ENCODE results near the gene SREBF2. TPM values are rescaled to one million over a fixed set of nuclear protein-coding genes. Genes with fewer than 3 reads are reported as not detected.

SREBF2 gene
- total and polyA plus RNA-seq, 8 donors, result 12.2 to 159 (median 48.3) TPM

DNA sequence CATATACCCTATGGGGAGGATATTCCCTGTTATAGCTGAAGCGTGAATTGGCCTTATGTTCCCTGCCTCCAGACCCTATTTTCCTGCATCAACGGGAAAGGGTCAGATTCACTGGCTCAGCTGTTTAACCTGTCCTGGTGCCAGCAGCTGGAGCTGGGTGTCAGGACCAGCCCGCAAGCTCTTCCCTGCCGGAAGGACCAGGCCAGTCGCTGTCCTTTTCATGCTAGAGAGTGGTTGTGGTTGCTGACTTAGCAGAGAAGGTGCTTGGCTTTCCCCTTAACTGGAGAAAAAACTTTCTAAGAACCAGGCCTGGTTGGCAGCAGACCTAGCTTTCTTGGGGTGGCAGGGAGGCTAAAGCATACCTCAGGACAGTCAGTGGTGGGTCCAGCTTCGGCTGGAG, 5.2 kb upstream of the SREBF2 start:
- H3K27ac ChIP-seq, result peak overlapping the region in 2 of 5 donors; percentile 13 to 58
- TF ChIP-seq, protein P1, sequence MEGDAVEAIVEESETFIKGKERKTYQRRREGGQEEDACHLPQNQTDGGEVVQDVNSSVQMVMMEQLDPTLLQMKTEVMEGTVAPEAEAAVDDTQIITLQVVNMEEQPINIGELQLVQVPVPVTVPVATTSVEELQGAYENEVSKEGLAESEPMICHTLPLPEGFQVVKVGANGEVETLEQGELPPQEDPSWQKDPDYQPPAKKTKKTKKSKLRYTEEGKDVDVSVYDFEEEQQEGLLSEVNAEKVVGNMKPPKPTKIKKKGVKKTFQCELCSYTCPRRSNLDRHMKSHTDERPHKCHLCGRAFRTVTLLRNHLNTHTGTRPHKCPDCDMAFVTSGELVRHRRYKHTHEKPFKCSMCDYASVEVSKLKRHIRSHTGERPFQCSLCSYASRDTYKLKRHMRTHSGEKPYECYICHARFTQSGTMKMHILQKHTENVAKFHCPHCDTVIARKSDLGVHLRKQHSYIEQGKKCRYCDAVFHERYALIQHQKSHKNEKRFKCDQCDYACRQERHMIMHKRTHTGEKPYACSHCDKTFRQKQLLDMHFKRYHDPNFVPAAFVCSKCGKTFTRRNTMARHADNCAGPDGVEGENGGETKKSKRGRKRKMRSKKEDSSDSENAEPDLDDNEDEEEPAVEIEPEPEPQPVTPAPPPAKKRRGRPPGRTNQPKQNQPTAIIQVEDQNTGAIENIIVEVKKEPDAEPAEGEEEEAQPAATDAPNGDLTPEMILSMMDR (IDR thresholded peaks at IDR 0.05), result no peak
- TF ChIP-seq POLR2AphosphoS5 (IDR thresholded peaks at IDR 0.05) (no peak), EP300 (IDR thresholded peaks at IDR 0.05) (no peak), POLR2A (IDR thresholded peaks at IDR 0.05) (no peak)
- no peak overlapping the region for H3K4me3 ChIP-seq
- H3K27me3 ChIP-seq, result no peaks in the 10 kb centered on the region
- WGBS, 5 donors, result 79 to 90% (median 87%) methylated on average over 6 of the region's 6 CpGs
- DNase-seq, result no peak
- intact Hi-C loops (cut with DNase I; ENCODE audit: low total_unique reads), result no loop called here
- no peaks in the 10 kb centered on the region for H3K9me3 ChIP-seq
- peaks cover 0 to 9% (median 8%) of the 10 kb centered on the region in 4 donors for H3K36me3 ChIP-seq
- peaks cover 28 to 46% (median 32%) of the 10 kb centered on the region in 4 donors for H3K4me1 ChIP-seq

DNA sequence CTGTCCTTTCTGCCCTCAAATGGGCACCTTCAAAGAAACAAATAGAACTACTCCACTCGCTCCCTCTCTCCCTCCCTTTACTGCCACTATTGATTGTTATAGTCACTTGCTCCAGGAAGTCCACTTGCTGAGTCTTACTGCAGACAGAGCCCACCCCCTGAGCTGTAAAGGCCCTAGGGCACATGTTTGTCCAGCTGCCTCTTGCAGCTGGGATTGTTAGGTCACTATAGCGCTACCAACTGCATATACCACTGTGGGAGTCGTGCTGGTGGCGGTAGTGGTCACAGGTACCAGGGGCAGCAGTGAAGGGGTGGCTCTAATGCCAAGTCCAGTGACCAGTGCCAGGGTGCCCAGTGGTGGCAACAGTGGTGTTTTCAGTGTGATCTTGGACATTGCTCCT, 4.4 kb upstream of the SREBF2 start:
- peak; percentile 34 to 68 for DNase-seq
- 59 to 79% (median 70%) methylated on average over 3 to 4 of the region's 4 CpGs for WGBS, 5 donors
- intact Hi-C loops (cut with DNase I; ENCODE audit: low total_unique reads), result no loop called here

DNA sequence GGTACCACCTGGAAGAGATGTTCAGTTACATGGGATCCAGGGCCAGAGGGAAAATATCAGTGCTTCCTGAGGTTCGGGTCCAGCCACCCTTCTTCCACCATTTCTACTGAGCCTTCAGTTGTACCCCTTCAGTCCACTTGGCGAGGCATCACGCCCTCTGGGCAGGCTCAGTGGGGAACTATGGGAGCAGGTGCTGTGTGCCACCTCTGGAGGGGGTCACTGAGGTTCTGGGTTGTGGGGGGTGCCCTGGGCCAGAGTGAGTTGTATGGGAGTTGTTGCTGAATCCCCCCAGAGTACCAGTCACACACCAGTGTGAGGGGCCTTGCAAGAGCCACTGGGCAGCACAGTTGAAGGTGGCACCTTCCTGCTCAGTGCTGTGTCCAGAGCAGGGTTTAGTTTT, 2.7 kb upstream of the SREBF2 start:
- Histone ChIP-seq H3K4me3 (no peak overlapping the region), H3K36me3 (peaks cover 0 to 8% (median 7%) of the 10 kb centered on the region in 4 donors), H3K27me3 (no peaks in the 10 kb centered on the region), H3K4me1 (peaks cover 36 to 48% (median 42%) of the 10 kb centered on the region in 4 donors), H3K27ac (peak overlapping the region in 2 of 5 donors; percentile 58 to 60), H3K9me3 (no peaks in the 10 kb centered on the region)
- intact Hi-C loops (cut with DNase I; ENCODE audit: low total_unique reads), result no loop called here
- WGBS, 5 donors, result 94 to 100% (median 97%) methylated on average over 3 of the region's 3 CpGs
- DNase-seq, result no peak
- TF ChIP-seq, protein P1 (IDR thresholded peaks at IDR 0.05), result no peak
- no peak for TF ChIP-seq EP300 (IDR thresholded peaks at IDR 0.05)
- no peak for TF ChIP-seq POLR2A (IDR thresholded peaks at IDR 0.05)
- no peak for TF ChIP-seq POLR2AphosphoS5 (IDR thresholded peaks at IDR 0.05)

More for the DNA sequence above, 4.4 kb upstream of the SREBF2 start:
- peaks cover 25 to 38% (median 31%) of the 10 kb centered on the region in 4 donors for H3K4me1 ChIP-seq
- H3K4me3 ChIP-seq, result no peak overlapping the region
- TF ChIP-seq, protein P1 (IDR thresholded peaks at IDR 0.05), result no peak
- no peak for TF ChIP-seq EP300 (IDR thresholded peaks at IDR 0.05)
- no peaks in the 10 kb centered on the region for H3K9me3 ChIP-seq
- no peaks in the 10 kb centered on the region for H3K27me3 ChIP-seq
- peaks cover 0 to 8% (median 8%) of the 10 kb centered on the region in 4 donors for H3K36me3 ChIP-seq
- H3K27ac ChIP-seq, result peak overlapping the region in 4 of 5 donors; percentile 3 to 60 (median 34)

DNA sequence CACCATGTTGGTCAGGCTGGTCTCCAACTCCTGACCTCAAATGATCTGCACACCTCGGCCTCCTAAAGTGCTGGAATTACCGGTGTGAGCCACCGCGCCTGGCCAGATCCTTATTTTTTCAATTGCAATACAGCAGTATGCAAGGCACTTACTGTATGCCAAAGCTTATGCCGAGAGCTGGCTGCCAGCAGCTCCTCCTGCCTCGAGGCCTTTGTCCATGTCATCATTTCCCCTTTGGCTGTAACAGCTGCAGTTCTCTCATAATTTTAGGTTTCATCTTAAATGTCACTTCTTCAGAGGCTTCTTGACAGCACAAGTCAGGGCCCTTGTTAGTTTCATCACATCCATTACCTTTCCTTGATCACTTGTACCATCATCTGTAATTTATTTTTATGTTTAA, 1.5 kb upstream of the SREBF2 start:
- Histone ChIP-seq H3K9me3 (no peaks in the 10 kb centered on the region), H3K4me3 (no peak overlapping the region), H3K4me1 (peaks cover 24 to 48% (median 41%) of the 10 kb centered on the region in 4 donors), H3K27me3 (no peaks in the 10 kb centered on the region), H3K27ac (peak overlapping the region in 4 of 5 donors; percentile 96 to 98 (median 97)), H3K36me3 (peaks cover 0 to 8% (median 3%) of the 10 kb centered on the region in 4 donors)
- intact Hi-C loops (cut with DNase I; ENCODE audit: low total_unique reads), result no loop called here
- no peak for DNase-seq
- 72 to 80% (median 72%) methylated on average over 6 of the region's 6 CpGs for WGBS, 5 donors
- no peak for TF ChIP-seq EP300 (IDR thresholded peaks at IDR 0.05)
- no peak for TF ChIP-seq POLR2AphosphoS5 (IDR thresholded peaks at IDR 0.05)
- no peak for TF ChIP-seq POLR2A (IDR thresholded peaks at IDR 0.05)
- TF ChIP-seq, protein P1 (IDR thresholded peaks at IDR 0.05), result no peak
